ENCODE results near the gene TMEM9B.

- TF ChIP-seq CTCF (conservative IDR thresholded peaks at IDR 0.05) (no peak), ZFX (IDR thresholded peaks at IDR 0.05) (no peak)
These were observed 37.0 kb downstream of the TMEM9B start for GRCh38 chr11:8927233-8927632.
